ENCODE measurements around the gene C2orf78.
"Not testable (repeated sequence)": the region's sequence is repeated elsewhere in the genome, so short reads cannot be mapped to it uniquely, and the experiment has no call there.

Gene C2orf78

DNA sequence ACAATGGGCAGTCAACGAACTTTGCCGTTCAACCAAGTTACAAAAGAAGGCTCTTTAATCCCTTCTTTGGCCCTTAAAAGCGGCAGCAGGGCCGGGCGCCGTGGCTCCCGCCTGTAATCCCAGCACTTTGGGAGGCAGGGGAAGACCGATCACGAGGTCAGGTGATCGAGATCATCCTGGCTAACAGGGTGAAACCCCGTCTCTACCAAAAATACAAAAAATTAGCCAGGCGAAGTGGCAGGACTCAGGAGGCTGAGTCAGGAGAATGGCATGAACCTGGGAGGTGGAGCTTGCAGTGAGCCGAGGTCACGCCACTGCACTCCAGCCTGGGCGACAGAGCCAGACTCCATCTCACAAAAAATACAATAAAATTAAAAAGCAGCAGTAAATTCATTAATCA is 581 bp upstream of the C2orf78 start:
- DNase-seq: not testable (repeated sequence)

- no peak for DNase-seq
Measured at GRCh38 chr2:73811878-73812277, 27.9 kb downstream of the C2orf78 start.

DNA sequence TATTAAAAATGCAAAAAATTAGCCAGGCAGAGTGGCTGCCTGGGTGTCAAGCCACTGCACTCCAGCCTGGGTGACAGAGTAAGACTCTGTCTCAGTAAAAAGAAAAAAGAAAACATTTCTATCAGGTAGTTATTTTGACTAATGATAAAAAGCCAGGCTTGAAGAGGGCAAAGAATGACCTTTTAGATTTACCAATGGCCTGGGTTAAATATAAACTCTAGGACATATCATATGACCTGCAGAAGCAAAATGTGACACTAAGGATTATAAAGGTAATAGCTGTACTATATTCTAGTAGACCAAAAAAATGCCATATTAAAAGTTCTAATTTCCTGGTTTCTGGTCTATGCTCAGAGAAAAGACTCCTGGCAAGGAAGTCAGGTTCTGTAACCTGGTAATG is 28.7 kb downstream of the C2orf78 start:
- no peak for DNase-seq

GRCh38 chr2:73818296-73818695 is 34.3 kb downstream of the C2orf78 start:
- no peak for DNase-seq

DNA sequence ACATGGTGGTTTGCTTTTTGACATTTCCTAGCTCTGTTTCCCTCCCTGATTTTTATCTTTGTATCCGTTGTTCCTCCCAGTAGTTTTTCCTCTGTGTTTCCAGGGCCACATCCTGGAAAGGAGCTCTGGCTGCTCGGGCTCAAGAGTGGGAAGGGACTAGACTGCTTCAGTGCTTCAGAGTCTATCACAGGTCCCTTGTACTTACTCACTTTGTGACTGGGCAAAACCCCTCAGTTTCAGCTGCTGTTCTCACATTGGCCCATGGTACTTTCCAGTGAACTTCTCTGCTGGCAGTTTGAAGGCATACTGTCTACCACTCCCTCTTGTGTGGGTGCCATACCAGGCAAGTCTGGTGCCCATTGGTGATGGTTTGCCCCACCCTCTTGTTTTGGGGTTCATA is 37.2 kb downstream of the C2orf78 start:
- no peak for DNase-seq

DNA sequence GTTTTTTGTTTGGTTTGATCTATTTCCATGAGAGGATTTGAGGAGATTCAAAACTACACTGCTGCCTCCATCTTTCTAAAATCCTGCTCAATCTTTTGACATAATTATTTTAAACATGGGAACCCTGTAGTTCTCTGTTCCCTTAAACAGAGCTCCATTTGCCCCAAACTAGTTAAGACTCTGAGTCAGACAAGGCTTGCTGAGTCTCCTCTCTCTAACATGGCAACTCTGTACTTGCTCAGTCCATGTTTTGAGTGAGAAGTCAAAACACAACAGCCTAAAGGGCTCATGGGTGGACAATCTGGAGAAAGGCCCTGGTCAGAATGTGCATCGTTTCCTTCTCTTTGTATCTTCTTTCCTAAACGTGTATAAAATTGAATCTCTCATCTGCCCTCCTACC is 37.7 kb downstream of the C2orf78 start:
- DNase-seq: no peak

DNA sequence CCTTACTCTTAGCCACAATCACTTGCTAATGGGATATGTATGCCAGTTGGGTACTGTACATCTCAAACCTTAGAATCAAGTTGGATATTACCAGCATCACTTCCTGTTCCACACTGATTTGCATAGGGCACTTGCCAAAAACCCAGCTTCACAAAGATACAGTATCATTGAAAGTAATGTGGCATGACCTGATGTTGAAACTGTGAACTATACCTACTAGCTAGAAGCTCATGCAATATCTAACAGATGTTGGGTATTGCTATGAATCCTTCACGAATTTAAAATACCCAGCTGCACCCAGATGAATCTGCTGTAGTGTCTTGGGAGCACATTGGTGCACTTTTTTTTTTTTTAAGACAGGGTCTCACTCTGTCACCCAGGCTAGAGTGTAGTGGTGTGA is 38.3 kb downstream of the C2orf78 start:
- DNase-seq: no peak

GRCh38 chr2:73822991-73823390 is 39.0 kb downstream of the C2orf78 start:
- no peak for DNase-seq

- DNase-seq: no peak
Measured at GRCh38 chr2:73823416-73823815, 39.4 kb downstream of the C2orf78 start.

DNA sequence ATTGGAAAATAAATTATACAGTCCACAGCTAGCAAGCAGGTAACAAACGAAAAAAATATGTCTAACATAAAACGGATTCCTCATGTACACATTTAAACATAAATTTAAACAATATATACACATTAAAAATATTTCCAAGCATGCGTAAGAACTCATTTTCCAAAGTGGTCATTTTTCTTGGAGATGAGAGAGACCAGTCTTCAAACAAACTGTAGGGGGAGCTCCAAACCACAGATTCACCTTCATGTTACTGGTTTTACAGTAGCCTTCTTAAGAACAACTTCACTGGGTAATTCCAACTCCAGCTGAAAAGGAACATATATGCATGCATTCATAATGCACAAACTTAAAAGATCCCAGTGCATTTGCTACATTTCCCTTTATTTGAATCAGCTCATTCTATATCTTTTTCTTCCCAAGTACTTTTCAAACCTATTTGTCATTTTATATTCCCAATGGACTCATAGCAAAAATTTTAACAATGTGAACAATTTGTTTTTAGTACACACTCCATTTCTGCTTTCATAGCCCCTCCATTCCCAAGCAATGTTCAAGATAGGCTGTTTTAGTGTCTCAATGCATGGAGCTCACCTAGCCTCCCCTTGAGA is 40.0 kb downstream of the C2orf78 start:
- DNase-seq: no peak

GRCh38 chr2:73825408-73825807 is 41.4 kb downstream of the C2orf78 start:
- no peak for DNase-seq

DNA sequence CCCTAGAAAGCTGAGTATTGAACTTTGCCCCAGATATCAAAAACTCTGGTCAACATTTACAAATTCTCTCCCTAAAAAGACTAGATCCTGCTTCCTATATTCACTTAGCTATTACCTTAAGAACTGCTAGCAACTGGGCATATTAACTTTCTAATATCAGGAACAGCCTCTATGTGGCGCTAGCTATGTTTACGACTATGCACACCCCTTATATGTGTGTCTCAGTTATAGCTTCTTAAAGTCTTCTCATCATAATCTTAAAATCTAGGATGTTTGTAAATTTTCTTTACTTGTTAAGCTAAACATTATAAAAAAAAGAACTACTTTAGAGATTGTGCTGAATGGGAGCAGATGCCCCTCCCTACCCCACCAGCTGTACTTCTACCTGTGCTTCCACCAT is 43.0 kb downstream of the C2orf78 start:
- no peak for DNase-seq

GRCh38 chr2:73827660-73828388 is 43.8 kb downstream of the C2orf78 start:
- no peak for DNase-seq

DNA sequence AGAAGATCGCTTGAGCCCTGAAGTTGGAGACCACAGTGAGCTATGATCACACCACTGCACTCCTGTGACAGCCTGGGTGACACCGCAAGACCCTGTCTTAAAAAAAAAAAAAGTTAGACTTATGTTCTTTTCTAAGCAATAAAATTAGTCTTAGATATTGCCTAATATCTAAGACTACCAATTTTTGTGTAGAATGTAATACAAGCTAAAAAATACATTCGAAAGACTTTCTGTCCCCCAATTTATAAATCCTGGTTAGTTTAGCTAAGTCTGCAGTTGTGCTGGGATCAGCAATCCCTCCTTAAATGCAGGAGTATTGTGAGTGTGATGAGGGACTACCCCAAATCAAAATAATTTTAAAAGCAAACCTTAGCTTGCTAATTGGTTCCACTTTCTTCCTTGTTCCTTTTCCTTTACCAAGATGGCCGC is 44.4 kb downstream of the C2orf78 start:
- no peak for DNase-seq

GRCh38 chr2:73828818-73829570 is 45.0 kb downstream of the C2orf78 start, which contains the start of gene STAMBP:
Gene STAMBP (plus strand): TSS chr2:73828961. CDS start chr2:73830857, 1,896 bp downstream.
- peak; percentile 86 to 87 for DNase-seq

DNA sequence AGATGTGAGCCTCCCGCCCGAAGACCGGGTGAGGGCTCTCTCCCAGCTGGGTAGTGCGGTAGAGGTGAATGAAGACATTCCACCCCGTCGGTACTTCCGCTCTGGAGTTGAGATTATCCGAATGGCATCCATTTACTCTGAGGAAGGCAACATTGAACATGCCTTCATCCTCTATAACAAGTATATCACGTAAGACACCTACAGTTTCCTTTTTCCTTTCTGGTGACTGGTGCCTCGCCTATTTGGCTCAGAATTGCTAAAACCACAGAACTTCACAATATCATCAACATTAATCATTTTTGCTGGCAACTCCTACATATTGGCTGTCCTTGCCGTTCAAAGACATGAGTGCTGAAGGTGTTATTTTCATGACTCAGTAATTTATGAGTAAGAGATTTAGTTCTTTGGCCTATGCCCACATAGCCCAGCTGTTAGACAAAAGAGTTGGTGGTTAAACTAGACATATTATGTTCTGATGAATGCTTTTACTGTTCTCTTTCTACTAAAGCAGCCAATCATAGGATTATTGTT is 47.0 kb downstream of the C2orf78 start:
- peak; percentile 6 to 22 for DNase-seq

DNA sequence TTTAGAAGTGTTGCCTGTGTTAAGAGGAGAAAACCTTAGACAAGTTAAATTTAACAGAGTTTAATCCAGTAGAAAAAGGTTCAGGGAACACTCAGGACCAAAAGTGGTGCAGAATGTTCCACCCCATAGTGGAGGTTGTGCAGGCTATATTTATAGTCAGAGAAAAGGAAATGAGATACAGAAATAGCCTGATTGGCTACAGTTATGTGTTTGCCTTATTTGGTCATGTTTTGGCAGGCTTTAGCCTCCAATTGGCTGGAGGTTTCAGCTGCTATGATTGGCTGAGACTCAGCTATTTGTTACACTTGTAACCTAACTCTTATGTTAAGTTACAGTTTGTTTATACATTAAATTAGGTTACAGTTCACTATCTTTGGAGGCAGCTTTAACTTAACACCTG is 48.9 kb downstream of the C2orf78 start:
- no peak for DNase-seq

- DNase-seq: no peak
Measured at GRCh38 chr2:73836141-73836943, 52.4 kb downstream of the C2orf78 start.

DNA sequence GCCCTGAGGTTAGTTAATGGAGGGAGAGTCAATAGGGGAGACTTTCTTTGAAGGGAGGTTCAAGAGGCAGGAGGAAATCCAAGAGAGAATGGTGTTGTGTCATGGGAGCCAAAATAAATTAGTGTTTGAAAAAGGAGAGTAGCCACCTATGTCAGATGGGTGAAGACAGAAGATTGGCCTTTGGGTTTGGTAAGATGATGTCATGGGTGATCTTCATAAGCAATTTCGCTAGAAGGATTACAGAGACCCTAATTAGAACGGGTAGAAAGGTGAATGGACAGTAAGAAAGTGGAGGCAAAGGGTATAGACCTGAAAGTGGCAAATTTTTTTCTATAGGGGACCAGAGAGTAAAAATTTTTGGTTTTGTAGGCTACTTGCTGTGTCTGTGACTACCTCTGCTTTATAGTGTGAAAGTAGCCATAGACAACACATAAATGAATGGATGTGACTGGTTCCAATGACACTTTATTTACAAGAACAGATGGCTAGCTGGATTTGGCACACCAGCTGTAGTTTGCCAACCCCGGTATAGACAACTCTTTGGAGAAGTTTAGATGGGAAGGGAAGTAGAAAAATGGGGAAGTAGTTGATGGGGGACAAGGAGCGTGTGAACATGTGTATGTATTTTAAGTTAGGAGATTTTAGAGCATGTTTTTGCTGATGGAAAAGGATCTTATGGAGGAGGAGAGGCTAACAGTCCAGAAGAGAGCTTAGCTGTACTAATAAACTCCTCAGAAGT is 54.0 kb downstream of the C2orf78 start:
- DNase-seq: no peak

DNA sequence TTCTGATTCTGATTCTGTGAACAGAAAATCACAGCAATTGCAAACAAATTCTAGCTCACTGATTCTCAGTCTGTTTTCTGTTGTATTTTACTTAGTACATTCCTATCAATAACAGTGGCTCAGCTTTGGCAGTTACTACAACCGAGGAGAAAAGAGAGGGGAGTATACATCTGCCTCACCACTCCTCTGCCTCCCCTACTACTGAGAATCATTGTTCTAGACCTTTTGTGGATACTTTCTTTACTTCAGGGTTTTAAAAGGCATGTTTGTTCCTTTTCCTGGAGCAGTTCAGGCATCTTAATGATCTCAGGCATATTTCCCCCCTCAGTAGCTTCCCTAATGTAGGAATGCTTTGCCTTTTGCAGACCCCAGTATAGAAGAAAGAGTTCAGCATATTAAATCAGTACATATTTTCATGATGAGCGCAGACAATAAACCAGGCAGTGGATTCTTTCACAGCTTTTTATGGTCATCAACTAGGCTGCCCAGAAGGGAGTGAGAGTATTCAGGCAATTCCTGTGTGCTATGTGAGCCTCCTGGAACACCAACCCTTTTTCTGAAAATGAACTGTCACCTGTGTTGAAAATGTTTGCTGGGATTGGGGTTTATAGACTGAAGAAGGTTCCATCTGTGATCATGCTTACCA is 55.0 kb downstream of the C2orf78 start:
- no peak for DNase-seq

DNA sequence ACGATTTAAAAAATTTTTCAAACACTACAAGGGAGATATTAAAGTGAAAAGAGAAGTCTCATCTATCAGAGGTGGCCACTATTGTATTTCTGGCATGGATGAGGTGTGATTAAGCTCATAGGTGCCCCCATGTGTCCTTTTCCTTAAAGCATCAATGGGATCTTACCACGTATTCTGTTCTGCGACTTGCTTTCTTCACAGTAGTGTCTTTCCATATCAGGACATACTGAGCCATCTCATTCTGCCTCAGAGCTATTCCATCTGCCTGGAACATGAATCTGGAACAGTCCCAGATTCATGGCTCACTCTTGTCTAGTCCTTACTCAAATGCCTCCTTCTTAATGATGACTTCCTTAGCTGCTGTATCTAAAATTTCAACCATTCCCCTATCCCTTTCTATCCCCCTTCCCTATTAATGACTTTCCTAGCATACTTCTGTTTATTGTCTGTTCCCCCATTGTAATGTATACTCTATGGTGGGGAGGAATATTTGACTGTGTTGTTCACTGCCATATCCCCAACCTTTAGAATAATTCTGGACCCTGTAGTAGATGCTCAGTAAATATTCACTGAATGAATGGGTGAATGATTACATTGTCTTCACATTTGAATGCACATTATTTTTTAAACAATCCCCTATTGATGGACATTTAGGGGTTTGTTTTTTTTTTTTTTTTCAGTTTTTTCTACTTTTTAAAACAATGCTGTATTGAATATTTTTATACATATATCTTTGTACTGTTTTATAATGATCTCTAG is 55.8 kb downstream of the C2orf78 start:
- DNase-seq: no peak
